ENCODE data around the gene CDR2. TPM values are rescaled to one million over a fixed set of nuclear protein-coding genes. Genes with fewer than 3 reads are reported as not detected.
"Not testable (repeated sequence)": the region's sequence is repeated elsewhere in the genome, so short reads cannot be mapped to it uniquely, and the experiment has no call there.

The CDR2 gene
- total RNA-seq, 1 donor from 2014 or later: 31.1 TPM

DNA sequence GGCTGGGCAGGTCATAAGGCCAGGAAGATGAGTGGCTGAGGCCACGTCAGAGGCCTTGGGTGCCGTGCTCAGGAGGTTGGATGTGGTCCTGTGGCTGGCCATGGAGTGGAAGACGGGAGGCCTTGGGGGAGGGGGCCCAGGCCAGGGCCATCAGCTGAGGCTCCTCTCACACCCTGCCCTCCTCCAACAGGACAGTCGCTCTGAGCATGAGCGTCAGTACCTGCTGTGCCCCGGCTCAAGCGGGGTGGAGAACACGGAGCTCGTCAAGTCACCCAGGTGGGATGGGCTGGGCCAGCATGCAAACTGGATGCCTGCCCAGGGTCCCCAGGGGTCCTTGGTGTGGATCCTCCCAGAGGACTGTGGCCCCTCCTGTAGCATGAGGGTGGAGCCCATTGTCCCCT, 58.0 kb downstream of the CDR2 start:
- DNase-seq (ENCODE audit: low spot score) (peak; percentile 55), ATAC-seq (no peak)
- intact Hi-C loops (cut with DNase I): no loop called here

DNA sequence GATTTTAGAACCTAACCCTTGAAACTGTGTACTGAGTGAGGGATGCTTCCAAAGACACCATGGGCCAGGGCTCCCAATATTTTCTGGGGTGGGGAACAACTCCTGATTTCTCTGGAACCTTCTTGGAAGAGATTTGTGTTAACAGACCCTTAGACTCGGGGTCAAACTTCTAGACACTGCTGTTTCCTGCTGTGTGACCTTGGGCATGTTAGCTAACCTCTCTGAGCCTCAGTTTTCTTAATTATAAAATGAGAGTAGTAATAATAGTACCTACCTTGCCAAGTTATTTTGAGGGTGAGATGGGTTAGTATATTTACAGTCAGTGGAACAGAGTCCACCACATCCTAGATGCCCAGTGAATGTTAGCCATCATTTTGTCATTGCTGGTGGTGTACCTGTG, 58.4 kb downstream of the CDR2 start:
- intact Hi-C loops (cut with DNase I): no loop called here
- ATAC-seq (no peak), DNase-seq (ENCODE audit: low spot score) (peak; percentile 14)

DNA sequence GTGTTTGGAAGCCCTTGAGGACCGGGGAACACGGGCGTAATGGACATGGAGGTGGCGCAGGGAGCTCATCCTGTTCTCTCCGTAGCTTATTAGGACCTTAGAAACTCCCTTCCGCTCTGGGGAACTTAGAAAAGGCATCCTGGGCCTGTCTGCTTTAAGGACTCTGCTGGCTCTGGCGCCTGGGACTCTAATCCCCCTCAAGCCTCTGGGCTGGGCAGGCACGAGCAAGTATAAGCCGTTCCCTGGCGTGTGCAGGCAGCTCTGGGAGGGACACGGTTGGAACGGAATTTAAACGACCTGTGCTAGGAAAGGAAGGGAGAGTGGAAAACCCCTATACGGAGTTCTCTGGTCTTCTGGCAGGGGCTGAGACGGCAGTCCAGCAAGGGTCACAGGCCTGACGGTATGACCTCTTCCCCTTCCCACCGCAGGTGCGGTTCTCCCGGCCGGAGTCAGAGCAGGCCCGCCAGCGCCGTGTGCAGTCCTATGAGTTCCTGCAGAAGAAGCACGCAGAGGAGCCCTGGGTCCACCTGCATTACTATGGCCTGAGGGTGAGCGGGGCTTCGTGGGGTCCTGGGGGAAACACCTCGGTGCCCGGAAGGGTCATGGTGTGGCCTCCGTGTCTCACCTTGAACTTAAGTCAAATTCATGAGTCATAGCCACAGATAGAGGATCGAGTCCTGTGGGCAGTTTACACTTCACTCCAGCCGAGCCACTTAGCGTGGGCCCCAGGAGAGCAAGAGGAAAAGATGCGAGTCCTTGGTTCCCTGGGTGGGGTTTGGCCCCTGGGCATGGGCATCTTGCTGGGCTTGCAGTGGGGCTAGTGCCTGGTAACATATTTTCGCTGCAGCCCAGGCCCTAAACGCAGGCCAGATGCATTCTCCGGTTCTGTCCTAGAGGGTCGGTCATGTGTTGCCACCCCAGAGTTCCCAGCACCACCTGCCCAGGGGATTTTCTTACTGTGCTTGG, 59.5 kb downstream of the CDR2 start:
- ATAC-seq: no peak
- DNase-seq (ENCODE audit: low spot score): peak; percentile 32
- intact Hi-C loops (cut with DNase I): no loop called here

GRCh38 chr16:22313876-22314470, 60.4 kb downstream of the CDR2 start:
- no peak for ATAC-seq
- peak; percentile 40 for DNase-seq (ENCODE audit: low spot score)
- intact Hi-C loops (cut with DNase I): no loop called here

GRCh38 chr16:22312897-22313781, 61.3 kb downstream of the CDR2 start:
- ATAC-seq: no peak
- peak; percentile 42 for DNase-seq (ENCODE audit: low spot score)
- intact Hi-C loops (cut with DNase I): no loop called here

DNA sequence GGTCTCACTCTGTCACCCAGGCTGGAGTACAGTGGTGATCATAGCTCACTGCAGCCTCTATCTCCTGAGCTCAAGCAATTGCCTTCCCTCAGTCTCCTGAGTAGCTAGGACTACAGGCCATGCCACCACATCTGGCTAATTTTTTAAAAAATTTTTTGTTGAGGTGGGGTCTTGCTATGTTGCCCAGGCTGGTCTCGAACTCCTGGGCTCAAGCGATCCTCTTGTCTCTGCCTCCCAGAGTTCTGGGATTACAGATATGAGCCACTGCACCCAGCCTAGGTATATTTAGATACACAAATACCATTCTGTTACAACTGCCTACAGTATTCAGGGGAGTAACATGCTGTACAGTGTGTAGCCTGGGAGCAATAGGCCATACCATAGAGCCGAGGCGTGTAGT, 62.9 kb downstream of the CDR2 start:
- ATAC-seq (no peak), DNase-seq (ENCODE audit: low spot score) (no peak)
- intact Hi-C loops (cut with DNase I): no loop called here

DNA sequence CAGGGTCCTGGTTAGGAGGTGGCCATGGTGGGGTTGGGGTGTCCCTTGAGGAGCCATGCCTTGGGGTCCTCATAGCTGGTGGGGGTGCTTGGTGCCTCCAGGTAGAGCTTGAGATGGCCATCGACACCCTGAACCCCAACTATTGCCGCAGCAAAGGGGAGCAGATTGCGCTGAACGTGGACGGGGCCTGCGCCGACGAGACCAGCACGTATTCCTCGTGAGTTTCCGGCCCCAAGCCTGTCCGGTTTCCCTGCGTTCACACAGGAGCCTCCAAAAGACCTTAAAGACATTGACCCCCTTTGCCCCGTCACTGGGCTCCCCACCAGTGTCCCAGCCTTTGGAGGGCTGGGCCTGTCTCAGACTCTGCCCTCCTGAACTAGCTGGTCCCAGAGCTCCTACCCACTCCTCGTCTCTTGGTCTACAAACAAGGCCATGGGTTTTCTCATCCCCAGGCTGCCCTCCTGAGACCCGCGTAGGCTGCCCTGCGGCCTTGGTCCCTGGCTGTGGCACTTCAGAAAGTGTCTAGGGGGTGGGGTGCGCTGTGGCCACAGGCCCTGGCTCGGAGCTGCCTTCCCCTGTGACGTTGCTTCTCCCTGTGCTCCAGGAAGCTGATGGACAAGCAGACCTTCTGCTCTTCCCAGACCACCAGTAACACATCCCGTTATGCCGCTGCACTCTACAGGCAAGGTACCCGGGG, 65.4 kb downstream of the CDR2 start:
- ATAC-seq (no peak), DNase-seq (ENCODE audit: low spot score) (no peak)

DNA sequence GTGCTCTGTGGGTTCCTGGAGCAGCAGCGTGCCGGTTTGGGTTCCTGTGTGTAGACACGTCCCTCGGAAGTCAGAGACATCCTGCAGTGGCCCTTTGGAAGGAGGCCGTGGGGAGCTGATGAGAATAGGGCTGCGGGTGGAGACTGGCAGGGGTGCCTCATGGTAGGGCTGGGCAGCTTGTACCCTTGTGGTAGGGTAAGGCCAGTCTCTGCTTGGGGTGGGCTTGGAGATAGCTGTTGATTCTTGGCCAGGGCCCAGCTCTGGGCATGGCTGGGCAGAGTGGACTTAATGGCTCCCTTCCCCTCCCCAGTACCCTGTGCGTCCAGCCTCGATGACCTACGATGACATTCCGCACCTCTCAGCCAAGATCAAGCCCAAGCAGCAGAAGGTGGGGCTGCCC, 66.6 kb downstream of the CDR2 start:
- DNase-seq (ENCODE audit: low spot score) (no peak), ATAC-seq (peak; percentile 34)
- intact Hi-C loops (cut with DNase I): no loop called here

More for the DNA sequence above, 65.4 kb downstream of the CDR2 start:
- intact Hi-C loops (cut with DNase I): no loop called here

DNA sequence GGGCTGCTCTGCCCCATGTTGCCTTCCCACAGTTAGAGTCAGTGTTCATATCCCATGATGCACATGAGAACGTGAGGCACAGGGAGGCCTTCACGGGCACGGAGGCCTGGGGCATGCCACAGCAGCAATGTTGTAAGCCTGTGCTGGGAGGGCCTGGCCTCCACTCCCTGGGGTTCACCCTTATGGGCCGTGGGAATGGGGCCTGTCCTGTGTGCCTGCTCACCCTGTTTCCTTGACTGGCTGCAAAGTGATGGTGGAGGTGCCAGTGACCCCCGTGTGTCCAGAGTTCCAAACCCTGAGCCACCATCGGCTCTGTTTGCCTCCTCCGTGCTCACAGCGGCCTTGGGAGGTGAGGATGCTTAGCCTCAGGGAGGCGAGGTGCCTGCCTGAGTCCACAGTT, 67.6 kb downstream of the CDR2 start:
- no peak for ATAC-seq
- no peak for DNase-seq (ENCODE audit: low spot score)
- intact Hi-C loops (cut with DNase I): no loop called here

GRCh38 chr16:22304411-22304810, 70.0 kb downstream of the CDR2 start:
- ATAC-seq: no peak
- intact Hi-C loops (cut with DNase I): no loop called here
- DNase-seq (ENCODE audit: low spot score): no peak

DNA sequence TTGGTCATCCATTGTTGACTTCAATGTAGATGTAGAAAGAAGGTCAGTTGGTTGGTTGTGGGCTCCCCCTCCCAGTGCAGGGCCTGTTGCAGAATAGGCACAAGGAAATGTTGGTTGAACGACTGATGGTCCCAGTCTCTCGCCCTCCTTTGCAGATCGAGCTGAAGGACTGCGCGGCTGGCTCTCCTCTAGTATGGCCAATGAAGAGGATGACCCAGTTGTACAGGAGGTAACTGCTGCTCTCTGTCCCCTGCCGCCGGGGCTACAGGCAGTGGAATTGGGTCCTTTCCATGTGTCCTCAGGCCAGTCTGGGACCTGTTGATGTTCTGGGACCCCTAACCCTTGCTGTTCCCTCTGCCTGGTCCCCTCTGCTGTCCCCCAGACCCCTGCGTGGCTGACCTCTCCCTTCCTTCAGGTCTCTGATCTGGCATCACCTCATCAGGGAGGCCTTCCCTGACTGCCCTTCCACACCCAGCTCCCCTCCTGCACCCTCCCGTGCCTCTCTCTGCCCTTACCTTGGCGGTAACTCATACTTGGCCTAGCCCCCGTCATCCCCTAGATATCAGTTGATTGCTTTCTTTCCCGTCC, 71.5 kb downstream of the CDR2 start:
- ATAC-seq (no peak), DNase-seq (ENCODE audit: low spot score) (no peak)
- intact Hi-C loops (cut with DNase I): no loop called here

DNA sequence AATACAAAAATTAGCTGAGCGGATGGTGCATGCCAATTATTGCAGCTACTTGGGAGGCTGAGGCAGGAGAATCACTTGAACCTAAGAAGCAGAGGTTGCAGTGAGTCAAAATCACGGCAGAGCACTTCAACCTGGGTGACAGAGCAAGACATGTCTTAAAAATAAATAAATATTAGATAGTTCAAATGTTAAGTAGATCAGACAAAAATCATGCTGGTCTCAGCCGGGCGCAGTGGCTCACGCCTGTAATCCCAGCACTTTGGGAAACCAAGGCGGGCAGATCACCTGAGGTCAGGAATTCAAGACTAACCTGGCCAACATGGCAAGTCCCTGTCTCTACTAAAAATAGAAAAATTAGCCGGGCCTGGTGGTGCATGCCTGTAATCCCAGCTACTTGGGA, 73.0 kb downstream of the CDR2 start:
- intact Hi-C loops (cut with DNase I); DNase-seq (ENCODE audit: low spot score); ATAC-seq: not testable (repeated sequence)

- ATAC-seq: no peak
- intact Hi-C loops (cut with DNase I): no loop called here
- DNase-seq (ENCODE audit: low spot score): peak; percentile 71
Measured at GRCh38 chr16:22300427-22301071, 73.9 kb downstream of the CDR2 start.

DNA sequence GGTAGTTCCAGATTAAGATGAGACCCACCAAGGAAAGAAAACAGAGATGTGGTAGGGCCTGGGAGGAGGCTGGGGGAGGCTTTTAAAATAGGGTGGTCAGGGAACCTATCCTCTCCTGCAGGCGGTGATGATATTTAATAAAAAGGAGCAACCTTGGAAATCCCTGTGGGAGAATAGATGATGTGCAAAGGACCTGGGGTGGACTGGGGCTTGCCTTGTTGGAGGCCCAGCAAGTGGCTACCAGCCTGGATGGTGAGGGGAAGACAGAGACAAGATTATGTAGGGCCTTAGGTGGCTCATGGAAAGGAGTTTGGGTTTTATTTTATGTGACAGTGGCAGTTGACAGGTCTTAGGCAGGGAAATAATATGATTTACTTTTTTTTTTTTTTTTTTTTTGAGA, 75.4 kb downstream of the CDR2 start:
- no peak for ATAC-seq
- no peak for DNase-seq (ENCODE audit: low spot score)
- intact Hi-C loops (cut with DNase I): loop anchor here (5.0 to 10.0 kb wide), 2 partner anchors 92 to 294 kb away; partner anchors contain the start of genes EEF2K, MOSMO and PDZD9

DNA sequence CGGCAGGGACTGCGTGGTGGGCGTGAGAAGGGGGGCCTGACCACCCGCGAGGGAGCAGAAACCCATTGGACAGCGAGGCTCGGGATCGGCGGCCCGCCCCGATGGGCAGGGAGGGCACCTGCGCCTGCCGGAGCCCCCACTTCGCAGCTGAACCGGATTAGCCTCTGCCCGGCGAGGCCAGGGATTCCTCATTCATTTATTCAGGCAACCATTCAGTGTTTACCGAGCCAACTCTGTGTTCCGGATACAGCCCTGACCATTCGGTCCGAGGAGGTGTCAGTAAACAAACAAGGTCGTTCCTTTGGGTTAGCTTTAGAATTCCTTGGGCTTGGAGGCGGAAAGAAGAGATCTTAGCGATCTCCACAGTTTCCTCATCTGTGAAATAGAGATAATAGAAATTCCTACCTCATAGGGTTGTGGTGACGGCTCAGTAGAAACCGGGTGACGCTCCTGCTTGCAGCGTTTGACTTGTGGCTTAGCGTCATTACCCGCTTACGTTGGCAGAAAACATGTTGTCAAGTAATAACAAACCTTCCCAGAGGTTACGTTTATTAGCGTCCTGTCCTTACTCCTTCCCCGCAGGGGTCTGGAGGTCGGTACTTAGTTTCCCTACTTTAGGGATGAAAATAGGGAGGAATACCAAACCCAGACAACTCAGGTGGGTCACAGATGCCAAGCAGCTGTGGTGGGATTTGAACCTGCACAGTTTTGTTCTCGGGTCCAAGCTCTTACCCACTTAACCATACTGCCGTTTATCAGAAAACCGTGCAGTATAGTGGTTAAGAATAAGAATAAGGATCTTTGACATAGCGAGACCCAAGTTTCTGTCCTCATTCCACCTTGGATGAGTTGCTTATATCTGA, 76.3 kb downstream of the CDR2 start:
- intact Hi-C loops (cut with DNase I): loop anchor here (5.0 to 10.0 kb wide), 2 partner anchors 91 to 293 kb away; partner anchors contain the start of genes EEF2K, MOSMO and PDZD9
- DNase-seq (ENCODE audit: low spot score) (peak; percentile 73), ATAC-seq (peak; percentile 62)

GRCh38 chr16:22297114-22297870, 77.1 kb downstream of the CDR2 start, which contains the start of gene POLR3E:
Gene POLR3E, plus strand, starts transcription at chr16:22297409. Its CDS starts 5,560 bp downstream, at chr16:22302969.
- DNase-seq (ENCODE audit: low spot score) (peak; percentile 100), ATAC-seq (peak; percentile 97)
- intact Hi-C loops (cut with DNase I): loop anchor here (5.0 to 10.0 kb wide), 2 partner anchors 90 to 292 kb away; partner anchors contain the start of genes EEF2K, MOSMO and PDZD9

All from sciatic nerve (tissue), 2 donors.